C4-2B (cell line): Measurements from ENCODE around the gene CREBL2.

Experiments
- ZFX ChIP-seq: fragments of 450-650 bp; IDR thresholded peaks from 2 replicates; pipeline ENCODE4 v1.6.1; 2017
- TF ChIP-seq, protein P1 (sequence below): fragments of 450-650 bp; conservative IDR thresholded peaks from 2 replicates; pipeline ENCODE4 v1.5.1; 2017; ENCODE audit warnings: mild to moderate bottlenecking

DNA sequence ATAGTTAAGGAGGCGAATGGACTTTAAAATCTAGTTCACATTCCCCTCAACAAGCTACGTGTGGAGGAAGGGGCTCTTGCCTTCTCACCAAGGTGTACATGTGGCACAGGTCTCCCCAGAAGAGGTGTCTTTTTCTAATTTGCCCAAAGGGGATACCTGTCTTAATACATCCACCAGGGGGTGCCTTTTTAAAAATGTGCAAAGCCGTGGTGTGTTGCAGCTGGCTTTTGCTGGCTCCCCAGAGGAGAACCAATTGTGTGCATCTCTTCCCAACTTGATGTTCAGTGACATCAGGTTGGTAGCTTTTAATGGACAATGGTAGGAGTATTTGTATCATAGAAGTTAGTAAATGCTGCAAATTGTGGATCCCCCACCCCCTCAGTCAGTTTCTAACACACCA is 33.8 kb downstream of the CREBL2 start:
- TF ChIP-seq, protein P1, sequence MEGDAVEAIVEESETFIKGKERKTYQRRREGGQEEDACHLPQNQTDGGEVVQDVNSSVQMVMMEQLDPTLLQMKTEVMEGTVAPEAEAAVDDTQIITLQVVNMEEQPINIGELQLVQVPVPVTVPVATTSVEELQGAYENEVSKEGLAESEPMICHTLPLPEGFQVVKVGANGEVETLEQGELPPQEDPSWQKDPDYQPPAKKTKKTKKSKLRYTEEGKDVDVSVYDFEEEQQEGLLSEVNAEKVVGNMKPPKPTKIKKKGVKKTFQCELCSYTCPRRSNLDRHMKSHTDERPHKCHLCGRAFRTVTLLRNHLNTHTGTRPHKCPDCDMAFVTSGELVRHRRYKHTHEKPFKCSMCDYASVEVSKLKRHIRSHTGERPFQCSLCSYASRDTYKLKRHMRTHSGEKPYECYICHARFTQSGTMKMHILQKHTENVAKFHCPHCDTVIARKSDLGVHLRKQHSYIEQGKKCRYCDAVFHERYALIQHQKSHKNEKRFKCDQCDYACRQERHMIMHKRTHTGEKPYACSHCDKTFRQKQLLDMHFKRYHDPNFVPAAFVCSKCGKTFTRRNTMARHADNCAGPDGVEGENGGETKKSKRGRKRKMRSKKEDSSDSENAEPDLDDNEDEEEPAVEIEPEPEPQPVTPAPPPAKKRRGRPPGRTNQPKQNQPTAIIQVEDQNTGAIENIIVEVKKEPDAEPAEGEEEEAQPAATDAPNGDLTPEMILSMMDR, result peak; percentile 35
- TF ChIP-seq ZFX, result no peak
